T follicular helper cell (primary cell): Measurements from ENCODE around the gene SYNDIG1.
"Not testable (repeated sequence)": the region's sequence is repeated elsewhere in the genome, so short reads cannot be mapped to it uniquely, and the experiment has no call there.

ENCODE experiments used
- DNase-seq: peaks from one replicate; pipeline ENCODE4 v3.0.0-alpha.2; 2020; ENCODE audit warnings: low read depth

The SYNDIG1 gene

DNA sequence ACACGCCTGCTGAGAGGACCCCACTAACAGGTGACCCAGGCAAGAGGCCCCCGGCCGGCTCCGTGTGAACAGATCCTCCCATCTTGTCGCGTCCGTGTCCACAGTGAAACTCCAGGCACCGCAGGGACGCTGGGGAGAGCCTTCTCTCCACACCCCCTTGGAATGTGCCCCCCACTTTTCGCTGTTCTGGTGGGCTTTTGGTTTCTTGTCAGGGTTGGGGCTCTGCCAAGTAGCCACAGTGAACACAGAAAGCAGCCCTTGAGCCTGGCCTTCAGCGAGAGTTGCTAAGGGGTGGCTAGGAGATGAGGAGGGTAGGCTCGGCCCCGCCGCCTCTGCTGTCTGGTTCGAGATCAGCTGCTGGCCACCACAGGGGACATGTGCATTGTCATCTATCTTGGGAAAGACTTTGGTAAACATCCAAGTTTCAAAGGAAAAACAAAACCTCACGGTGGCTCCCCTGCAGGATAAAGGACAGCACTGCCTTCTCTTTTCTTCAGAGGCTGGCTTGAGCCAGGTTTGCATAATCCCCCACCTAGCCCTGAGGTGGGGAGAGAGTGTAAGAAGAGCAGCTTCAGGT is 22.7 kb downstream of the SYNDIG1 start:
- no peak for DNase-seq

DNA sequence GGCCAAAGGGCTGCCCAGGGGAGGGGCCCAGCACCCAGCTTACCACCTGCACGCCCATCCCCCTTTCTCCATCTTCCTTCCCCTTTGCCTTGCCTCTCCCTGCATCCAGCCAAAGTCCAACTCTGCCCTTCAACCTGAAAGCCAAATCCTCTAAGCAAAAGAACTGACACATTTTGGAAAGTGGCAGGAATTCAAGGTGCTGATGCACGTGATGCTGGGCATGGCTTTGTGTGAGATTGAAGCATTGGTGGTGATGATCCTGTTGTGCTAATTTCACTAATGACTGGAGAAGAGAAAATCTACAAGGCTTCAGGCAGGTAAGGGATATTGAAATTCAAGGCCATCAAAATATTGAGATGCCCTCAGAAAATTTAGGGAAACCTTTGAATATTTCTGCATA is 23.3 kb downstream of the SYNDIG1 start:
- DNase-seq, result no peak

DNA sequence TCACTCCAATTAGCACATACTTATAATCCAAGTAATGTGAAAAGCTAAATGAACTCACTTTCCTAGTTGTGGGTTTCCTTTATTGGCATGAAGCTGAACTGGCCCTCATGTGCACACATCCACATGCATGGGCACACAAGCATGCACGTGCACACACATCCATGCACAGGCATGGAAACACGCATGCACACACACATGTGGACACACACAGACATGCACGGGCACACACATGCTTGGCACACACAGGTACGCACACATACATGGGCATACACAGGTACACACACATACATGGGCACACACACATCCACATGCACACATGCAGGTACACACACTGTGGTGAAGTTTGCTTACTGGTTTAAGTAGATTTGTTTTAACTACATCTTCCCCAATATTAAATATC is 23.8 kb downstream of the SYNDIG1 start:
- DNase-seq, result no peak

DNA sequence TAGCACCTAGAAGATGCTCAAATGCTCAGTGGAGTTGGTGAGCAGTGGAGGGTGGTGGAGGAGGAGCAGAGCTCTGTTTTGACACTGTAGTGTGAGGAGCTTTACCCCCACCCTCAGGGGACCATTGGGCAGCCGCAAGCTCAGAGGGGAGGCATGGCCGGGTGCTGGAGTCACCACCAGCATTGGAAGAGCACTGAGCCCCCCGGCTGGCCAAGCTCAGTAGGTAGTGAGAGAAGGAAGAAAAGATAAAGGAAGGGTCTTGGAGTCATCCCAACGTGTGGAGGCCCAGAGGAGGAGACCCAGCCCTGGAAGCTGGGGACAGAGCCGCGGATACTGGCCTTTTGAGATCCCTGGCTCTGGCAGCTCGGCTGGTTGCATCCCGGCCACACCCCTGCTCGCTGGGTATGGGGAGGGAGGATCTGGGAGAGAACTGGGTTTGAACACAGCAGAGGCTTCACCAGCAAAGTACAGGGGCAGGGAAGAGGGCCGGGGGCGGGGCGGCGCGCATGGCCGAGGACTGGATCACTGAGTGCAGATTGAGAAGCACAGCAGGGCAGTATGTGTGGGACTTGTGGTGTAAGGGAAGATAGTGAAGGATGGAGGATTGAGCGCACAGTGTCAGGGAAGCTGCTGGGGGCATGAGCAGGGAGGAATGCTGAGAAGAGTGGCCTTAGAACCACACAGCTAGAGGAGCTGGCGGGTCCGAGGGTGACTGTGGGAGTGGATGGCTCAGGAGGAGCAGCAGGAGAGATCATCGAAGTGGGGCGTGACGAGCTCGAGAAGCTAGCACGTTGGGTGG is 24.4 kb downstream of the SYNDIG1 start:
- no peak for DNase-seq

DNA sequence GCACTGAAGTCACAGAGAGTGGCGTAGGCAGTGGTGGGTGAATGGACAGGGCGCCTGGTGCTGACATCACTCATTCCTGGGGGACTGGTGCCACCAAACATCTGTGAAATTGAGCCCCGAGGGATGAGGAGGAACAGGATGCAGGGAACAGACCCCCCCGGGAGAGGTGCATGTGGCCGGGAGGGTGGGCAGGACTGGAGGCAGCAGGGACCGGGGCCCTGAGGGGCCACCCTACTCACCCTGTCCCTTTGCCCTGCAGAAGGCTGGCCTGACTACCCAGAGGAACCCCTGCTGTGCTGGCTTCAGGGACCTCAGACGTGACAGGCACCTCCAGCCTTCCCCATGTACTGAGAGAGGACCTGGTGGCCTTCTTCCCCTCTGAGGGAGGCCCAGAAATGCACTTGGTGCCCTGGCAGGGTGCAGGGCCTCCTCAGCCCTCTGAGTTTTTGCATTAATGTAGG is 25.1 kb downstream of the SYNDIG1 start:
- DNase-seq, result no peak

DNA sequence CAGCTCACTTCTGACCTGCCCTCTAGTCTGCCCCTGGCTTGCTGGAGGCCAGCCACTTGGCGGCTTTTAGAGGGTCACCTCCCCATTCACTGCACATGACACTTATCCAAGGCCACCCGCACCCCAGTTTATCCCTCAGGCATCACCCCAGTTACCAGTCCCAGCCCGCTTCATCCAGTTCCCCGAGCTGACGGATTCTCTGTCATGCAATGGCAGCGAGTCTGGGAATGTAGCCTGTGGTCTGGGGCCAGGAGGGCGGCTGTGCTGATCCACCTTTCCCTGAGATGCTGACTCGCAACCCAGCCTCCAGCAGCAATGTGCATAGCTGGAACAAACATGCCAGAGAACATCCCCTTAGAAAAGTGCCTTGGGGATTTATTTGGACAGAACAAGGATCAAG is 25.8 kb downstream of the SYNDIG1 start:
- no peak for DNase-seq

DNA sequence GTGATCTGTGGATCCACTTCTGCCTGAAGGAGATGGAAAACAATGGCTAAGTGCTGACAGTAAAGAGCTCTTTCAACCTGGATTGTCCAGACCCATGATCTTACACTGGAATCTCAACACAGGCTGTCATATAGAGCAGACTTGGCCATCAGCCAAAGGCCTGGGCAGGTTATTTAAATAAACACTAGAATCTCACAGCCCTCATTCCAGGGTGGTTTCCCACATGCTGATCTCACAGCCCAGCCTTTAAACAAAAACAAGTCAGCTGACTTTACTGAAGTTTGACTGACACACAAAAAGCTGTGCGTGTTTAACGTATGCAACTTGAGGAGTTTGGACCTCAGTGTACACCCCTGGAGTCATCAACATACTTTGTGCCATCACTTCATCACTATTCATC is 28.4 kb downstream of the SYNDIG1 start:
- DNase-seq, result no peak

DNA sequence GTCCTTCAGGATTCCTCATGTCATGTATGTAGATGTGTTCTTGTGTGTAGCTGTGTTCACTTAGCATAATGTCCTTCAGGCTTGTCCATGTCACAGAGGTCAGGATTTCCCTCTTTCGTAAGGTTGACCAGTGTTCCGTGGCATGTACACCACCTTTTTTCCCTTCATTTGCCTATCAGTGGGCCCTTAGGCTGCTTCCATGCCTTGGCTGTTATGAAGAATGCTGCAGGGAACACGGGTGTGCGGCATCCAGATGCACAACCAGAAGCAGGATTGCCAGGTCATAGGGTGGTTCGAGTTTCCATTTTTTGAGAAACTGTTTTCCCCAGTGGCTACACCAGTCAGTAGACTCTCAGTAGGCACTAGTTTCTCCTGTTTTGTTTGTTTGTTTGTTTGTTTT is 29.2 kb downstream of the SYNDIG1 start:
- DNase-seq, result no peak

DNA sequence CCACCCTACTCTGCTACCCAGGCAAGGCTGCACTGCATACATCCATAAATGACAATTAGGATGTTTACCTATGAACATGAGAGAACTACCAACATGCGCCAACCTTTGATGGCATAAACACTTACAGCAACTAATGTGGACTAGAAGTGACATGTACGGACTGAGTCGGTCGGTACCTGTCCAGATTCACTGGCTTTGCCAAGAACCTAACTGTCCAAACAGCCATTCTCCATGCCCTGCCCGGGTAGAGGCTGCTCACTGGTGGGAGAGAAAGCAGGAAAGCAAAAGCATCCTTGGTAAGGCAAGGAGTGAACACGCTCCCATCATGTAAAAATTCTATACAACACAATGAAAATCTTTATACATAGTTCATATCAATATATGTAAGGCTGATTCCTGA is 30.0 kb downstream of the SYNDIG1 start:
- no peak for DNase-seq

DNA sequence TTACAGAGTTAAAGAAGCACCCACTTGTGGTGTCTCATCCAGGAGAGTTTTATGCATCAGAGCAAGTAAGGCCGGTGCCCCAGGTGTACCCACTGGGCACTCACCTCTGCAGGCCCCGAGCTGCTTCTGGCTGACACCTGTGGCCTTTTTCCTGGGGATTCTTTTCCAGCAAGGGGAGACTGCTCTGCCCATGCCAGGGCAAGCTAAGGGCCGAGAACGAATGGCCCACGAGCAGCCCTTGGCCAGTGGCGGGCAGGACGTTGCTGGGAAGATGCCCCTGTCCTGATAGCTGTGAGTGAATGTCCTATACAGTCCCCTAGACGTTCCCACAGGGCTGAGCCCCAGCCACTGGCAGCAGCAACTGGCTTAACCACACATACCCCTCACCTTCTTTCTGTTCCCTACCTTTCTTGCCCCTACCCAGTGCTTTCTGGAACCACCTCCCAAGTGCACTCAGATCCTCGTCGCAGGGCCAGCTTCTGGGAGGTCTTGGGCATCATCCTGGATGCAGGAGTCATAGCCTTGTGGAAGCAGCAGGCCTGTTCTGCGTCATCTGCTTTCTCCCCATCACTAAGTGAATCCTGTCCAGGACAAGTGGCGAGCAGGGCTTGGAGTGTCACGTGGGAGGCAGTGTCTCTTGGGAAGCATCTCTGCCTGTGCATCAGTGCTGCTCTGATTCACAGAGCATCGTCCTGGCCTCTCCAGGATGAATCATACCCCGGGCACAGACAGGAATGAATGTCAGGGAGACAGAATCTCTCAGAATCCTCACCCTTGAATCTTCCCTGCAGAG is 32.5 kb downstream of the SYNDIG1 start:
- DNase-seq, result no peak

DNA sequence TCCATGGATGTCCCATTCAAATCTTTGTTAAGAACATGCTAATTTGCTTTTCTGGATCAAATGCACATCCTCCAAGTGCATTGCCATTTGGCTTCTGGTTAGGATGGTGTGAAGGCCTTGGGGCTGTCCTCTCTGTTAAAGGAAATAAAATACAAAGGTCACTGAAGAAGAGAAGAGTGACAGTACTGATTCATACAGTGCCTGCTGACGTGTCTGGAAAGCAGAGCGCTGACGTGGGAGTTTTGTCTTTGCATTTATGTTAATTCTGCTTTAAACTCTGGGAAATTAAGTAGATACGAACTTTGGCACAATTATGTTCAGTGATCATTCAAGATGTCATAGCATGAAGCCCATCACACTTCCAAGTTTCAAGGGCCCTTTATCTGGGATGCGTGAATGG is 33.2 kb downstream of the SYNDIG1 start:
- DNase-seq, result no peak

DNA sequence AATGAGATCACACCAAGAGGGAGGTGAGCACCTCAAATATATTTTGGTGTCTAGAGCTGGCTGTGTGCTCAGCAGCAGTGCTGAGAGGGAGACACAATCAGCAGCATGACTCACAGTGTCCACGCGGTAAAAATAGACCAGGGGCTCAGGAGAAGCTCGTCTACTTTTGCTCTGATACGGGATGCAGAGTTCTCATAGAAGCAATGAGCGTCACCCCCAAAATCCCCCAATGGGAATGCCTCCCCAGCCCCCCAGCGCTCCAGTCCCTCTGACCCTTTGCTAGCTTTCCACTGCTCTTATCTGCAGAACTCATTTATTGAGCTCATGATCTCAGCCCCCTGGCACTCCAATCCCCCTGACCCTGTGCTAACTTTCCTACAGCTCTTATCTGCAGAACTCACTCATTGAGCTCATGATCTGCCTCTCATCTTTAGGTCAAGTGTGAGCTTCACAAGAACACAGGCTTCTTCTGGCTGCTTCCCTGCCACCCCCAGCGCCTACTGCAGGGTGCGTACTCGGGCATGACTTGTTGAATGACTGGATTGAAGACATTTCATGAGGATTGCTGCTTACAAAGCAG is 34.0 kb downstream of the SYNDIG1 start:
- no peak for DNase-seq

DNA sequence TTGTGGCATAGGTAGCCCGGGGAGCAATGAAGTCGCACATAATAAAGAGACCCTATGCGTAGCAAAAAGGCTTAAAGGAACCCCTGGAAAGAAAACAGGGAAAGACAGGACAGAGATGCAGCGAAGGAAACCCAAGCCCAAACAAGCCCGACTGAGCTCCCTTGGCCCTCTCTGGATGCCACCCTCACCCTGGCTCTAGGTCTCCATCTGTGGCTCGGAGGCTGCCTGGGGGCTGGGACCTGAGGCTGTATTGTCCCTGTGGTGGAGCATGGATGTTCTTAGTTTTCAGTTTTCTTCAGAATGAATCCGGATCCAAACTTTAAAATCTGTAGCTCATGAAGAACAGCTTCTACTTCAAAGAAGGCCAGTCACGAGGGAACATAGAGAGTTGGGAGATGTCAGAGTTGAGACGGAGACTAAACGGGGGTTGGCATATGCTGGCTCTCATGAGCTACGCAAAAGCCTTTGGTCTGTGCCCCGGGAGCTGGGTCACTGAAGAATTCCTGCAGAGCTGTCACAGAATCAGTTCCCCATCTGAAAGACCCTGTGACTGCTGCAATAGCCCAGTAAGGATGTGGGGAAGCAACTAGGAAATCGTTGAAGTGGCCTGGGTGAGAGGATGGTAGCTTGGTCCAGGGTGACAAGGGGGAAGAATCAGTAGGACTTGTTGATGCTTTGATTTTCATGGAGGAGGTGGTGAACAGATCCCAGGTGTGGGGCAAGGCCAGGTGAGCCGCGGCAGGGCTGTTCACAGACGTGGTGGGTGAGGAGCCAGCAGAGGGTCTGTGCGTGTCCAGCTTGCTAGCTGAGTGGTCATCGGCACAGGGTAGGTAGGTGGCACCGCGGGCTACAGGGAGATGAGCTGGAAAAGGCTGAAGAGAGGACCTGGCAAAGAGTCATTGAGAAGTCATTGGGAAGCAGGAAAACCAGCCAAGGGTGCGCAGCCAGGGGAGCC is 35.2 kb downstream of the SYNDIG1 start:
- DNase-seq, result no peak

DNA sequence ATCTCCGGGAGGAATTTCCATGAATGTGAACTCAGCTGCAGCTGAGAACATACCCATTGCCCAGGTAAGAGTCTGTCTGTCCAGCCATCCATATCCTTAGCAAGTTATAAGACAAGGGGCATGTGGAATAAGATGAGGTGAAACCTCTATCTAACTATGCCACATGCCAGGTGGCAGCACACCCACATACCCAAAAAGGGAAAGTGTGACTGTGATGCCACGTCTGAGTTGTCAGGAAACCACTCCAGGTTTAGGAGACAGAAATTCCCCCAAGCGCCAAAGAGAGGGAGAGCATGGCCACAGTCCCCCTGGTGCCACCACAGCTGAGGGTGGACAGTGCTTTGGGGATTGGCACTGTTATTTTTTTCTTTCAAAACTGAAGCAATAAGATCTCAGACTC is 36.7 kb downstream of the SYNDIG1 start:
- DNase-seq, result no peak

DNA sequence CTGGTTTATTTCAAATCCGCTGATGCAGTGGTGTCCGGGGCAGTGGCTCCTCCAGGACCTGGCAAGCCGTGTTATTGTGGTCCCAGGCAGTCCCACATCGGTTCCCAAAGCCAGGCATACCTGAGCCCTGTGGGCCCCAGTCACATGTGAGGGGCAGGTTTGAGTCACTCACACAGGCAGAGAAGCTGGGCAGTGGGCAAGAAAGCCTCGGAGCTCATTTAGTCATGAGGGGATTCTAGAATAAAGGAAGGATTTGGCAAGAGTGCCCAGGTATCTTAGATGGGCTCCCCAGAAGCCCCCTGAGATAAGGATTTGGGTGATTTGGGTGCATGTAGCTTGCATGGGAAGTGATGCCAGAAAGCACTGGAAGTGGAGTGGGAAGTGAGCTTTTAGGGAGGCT is 37.3 kb downstream of the SYNDIG1 start:
- DNase-seq, result no peak

DNA sequence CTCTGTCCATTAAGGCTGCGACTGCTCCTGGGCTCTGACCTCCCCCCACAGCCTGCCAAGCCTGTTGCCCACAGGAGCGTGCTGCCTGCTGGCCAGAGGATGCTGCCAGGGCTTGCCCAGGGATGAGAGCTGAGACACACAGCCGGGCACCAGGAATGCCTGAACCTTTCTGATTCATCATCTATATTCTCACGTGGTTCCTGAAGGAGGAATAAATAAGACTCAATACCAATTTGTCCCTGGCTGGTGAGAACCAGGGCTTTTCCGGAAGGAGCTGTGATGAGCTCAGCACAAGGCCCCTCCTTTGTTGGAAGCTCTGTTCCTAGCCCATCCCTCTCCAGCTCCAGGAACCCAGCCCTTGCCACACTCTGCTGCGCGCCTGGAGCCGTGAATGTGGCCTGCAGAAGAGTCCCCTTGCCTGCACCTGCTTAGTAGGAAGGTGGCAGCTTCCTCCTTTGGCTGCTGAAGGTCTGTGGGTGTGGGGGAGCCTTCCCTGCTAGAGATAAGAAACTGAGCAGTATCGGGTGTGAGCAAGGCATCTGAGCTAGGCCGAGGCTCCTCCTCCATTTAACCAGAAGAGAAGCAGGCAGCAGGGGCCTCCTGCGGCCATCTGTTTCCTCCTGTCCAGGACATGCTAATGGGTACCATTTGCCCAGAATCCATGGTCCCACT is 37.9 kb downstream of the SYNDIG1 start:
- no peak for DNase-seq

DNA sequence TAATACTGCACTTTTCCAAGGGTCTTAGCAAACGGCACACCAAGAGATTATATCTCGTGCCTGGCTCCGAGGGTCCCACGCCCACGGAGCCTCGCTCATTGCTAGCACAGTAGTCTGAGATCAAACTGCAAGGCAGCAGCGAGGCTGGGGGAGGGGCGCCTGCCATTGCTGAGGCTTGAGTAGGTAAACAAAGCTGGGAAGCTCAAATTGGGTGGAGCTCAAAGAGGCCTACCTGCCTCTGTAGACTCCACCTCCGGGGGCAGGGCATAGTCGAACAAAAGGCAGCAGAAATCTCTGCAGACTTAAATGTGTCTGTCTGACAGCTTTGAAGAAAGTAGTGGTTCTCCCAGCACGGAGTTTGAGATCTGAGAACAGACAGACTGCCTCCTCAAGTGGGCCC is 43.0 kb downstream of the SYNDIG1 start:
- DNase-seq, result not testable (repeated sequence)

DNA sequence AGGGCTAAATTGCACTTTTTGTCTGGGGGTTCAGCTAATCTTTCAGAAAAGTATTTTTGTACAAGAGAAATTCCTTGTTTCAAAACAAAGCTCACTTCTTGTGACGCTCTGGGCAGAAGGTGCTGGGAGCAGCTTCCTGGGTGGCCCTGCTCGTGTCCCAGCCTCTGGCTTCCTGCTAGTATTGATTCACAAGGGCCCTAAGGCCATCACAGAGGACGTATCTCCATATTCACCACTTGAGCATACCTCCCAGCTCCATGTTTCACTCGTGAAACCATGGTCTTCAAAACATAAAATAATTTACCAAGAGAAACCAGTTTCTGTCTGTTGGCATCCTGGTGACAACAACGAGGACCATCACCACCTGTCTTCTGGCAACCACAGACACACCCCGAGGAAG is 49.1 kb downstream of the SYNDIG1 start:
- no peak for DNase-seq

DNA sequence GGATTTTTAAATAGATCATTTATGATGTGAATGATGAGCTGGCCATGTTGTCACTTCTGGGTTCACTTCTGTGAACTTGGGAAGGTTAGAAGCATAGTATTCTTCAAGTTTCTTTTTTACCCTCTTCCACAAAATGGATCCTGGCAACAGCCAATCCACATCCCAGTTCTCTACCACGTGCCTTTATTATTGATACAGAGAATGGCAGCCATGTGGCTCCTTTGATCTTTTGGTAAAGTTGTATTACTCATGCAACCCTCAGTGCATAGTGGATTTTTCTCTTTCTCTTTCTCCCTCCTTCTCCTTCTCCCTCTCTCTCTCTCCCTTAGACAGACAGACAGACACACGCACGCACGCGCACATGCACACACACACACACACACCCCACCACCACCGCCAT is 50.0 kb downstream of the SYNDIG1 start:
- no peak for DNase-seq

DNA sequence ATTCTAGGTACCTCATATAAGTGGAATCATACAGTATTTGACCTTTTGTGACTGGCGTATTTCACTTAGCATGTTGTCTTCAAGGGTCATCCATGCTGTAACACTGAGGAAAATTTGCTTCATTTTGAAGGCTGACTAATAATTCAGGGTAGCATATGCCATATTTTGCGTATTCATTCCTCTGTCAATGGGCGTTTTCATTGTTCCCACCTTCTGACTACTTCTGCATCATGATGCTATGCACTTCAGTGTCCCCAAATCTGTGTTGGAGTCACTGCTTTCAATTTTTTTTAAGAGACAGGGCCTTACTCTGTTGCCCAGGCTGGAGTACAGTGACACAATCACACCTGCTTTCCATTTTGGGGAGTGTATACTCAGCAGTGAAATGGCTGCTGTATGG is 51.6 kb downstream of the SYNDIG1 start:
- DNase-seq, result no peak
